AG04449 (cell line): Measurements from ENCODE around the gene ENO4.

Source experiments
- CTCF ChIA-PET: fragments of 350-600 bp; formaldehyde crosslinking; extraction: SDS; loops from one replicate; lab custom pipeline; 2021; ENCODE audit warnings: antibody characterized with exemption; lab: Yijun Ruan, JAX
- POLR2A ChIA-PET: fragments of 400-600, 350-600 bp; formaldehyde crosslinking; extraction: SDS; loops from one replicate; lab custom pipeline; 2020; ENCODE audit warnings: antibody characterized with exemption, inconsistent platforms; lab: Yijun Ruan, JAX
- DNase-seq: peaks from one replicate; pipeline ENCODE4 v3.0.0-alpha.2; 2010; ENCODE audit warnings: low read depth, low spot score
- H3K4me3 ChIP-seq: 2 replicates; pipeline ENCODE4 v1.5.1; 2011; ENCODE audit warnings: low read depth, mild to moderate bottlenecking, control low read depth, low read length
- TF ChIP-seq, protein P1 (sequence below): IDR thresholded peaks from one replicate; pipeline ENCODE4 v1.5.1; 2011; ENCODE audit warnings: mild to moderate bottlenecking, moderate library complexity, low read length, control low read depth, inconsistent platforms; ENCODE audit not compliant: insufficient read depth; ENCODE audit errors: missing control alignments

The ENO4 gene

DNA sequence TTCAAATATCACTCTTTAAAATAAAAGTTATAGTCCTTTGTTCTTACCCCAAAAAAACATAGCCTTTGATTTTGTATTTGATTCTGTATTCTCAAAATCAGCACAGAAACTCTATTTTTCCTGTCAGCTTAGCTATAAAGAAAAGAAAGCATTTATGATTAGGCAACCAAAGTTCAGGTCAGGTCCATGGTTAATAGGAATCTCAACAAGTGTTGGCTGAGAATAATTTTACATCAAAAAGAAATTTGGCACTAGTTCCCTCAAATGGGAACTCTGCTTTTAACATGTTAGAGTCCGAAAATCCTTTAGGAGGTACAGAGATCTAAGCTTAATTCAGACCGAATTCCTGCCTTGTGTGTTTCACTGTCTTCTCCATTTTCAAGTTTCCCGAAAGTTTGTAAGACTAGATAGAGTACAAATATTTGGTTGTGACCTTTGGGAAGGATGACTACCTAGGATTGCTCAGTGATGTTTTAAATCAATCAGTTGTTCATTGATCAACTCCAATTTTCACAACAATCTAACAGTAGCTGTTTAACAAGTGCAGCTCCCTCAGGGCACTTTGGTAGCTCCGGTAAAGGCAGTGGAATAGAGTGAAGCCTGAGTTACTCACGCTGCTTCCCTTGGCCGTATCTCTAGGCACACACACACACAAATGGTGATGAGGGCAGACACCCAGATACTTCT is 8.8 kb upstream of the ENO4 start:
- POLR2A ChIA-PET = no interaction called here
- DNase-seq = no peak
- no peak overlapping the region for H3K4me3 ChIP-seq
- TF ChIP-seq, protein P1, sequence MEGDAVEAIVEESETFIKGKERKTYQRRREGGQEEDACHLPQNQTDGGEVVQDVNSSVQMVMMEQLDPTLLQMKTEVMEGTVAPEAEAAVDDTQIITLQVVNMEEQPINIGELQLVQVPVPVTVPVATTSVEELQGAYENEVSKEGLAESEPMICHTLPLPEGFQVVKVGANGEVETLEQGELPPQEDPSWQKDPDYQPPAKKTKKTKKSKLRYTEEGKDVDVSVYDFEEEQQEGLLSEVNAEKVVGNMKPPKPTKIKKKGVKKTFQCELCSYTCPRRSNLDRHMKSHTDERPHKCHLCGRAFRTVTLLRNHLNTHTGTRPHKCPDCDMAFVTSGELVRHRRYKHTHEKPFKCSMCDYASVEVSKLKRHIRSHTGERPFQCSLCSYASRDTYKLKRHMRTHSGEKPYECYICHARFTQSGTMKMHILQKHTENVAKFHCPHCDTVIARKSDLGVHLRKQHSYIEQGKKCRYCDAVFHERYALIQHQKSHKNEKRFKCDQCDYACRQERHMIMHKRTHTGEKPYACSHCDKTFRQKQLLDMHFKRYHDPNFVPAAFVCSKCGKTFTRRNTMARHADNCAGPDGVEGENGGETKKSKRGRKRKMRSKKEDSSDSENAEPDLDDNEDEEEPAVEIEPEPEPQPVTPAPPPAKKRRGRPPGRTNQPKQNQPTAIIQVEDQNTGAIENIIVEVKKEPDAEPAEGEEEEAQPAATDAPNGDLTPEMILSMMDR = no peak
- CTCF ChIA-PET = interaction anchor here (1.2 kb wide), 1 partner anchor 334 kb away, joined by 4 read pairs; no protein-coding TSS in a partner anchor

DNA sequence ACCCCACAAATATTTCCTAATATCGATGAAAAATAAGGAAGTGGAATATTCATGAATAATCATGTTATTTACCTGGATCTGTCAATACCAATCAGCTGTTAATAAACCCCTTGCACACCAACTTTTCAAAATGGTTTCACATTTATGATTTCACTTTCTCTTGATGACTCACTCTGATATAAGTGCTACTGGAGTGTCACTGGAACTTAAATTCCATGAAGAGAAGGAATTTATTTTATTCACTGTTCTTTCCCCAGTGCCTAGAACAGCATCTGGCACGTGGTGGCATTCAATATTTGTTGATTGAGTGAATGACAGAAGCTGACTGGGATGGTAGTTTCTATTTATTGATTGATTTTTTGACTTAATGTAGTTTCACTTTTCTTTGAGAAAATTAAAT is 3.5 kb upstream of the ENO4 start:
- TF ChIP-seq, protein P1 = no peak
- no peak overlapping the region for H3K4me3 ChIP-seq
- ChIA-PET POLR2A (no interaction called here), CTCF (interaction anchor here (1.2 kb wide), 1 partner anchor 329 kb away, joined by 3 read pairs; no protein-coding TSS in a partner anchor)
- no peak for DNase-seq

DNA sequence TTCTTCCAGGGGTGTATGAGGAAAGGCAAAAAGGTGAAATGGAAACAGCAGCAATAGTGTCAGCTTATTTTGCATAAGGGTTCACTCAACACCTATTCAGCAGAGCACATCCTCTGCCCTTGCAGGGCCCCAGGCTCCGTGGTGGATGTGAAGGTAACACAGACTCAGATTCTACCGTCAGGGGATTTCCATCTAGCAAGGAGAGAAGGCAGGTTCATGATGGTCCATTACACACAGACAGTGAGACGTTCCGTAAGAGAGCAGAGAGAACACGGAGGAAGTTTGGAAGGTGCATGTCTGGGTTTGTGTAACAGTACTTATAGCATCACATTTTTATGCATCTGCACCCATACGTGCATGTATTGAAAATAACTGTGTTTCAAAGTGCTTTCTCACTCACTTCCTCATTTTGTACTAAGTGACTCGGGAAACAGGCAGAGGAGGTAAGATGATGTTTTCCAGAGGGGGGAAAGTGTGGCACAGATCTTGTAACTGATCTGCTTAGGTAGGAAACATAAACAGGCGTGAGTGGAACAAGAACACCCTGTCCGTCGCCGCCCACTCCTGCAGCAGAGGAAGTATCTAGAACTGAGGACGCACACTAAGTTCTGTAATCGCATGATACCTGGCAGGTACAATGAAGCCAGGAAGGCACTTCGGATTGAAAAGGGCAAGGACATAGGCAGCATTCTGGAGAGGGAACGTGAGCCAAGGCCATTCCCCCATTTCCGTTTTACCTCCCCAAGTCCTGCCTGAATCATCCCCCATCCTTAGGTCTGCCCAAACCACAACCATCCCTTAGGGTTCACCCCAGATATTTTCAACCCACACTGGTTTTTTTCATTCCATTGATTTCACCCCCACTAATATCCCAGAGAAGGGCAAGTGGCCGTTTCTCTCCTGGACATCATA is 1.0 kb upstream of the ENO4 start:
- DNase-seq = no peak
- CTCF ChIA-PET = interaction anchor here (0.6 kb wide), 1 partner anchor 326 kb away, joined by 3 read pairs; no protein-coding TSS in a partner anchor
- H3K4me3 ChIP-seq = peak overlapping the region; percentile 75
- TF ChIP-seq, protein P1 = no peak
- POLR2A ChIA-PET = no interaction called here

DNA sequence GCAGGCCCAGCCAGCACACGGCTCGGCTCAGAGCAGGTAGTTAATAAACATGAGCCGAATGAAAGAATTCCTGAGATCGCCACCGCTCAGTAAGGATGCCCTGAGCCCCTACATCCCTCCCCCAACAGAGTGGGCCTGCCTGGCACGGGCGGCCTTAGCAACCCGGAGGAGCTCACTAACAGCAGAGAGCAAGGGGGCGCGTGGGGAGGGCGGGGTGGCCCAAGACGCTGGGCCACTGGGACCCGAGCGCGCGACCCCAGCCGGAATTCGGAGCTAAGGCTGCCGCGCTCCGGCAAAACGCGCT is 403 bp upstream of the ENO4 start:
- DNase-seq = no peak
- TF ChIP-seq, protein P1 = no peak
- POLR2A ChIA-PET = no interaction called here

DNA sequence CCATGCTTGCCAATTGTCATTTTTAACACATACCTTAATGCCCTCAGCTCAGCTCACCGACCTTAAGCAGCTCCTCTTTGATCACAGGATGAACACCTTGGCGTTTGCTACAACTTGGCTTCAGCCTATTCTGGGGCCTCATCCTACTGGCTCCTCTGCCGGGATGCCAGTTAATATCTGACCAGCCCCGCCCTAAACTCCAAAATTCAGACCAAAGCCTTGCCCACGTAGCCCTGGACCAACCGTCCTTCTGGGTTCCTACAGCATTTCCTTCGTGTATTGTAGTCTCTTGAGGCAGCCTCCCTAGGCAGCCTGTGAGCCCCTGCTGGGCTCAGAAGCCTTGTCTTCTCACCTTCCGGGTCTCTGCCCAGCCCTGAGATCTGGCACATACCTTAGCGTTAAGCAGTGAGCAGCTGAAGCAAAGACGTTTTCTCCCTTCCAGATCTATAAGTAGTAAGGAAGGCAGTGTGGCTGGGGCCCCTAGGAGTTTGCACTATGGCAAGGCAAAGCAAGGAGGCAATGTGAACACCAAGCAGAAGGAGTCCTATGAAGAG is 836 bp downstream of the ENO4 start:
- peak overlapping the region; percentile 75 for H3K4me3 ChIP-seq
- ChIA-PET POLR2A (no interaction called here), CTCF (interaction anchor here (0.7 kb wide), 1 partner anchor 12 kb away, joined by 3 read pairs; no protein-coding TSS in a partner anchor)
- no peak for DNase-seq
- TF ChIP-seq, protein P1 = no peak

More for the DNA sequence above, 403 bp upstream of the ENO4 start:
- CTCF ChIA-PET = interaction anchor here (0.6 kb wide), 1 partner anchor 326 kb away, joined by 3 read pairs; no protein-coding TSS in a partner anchor
- peak overlapping the region; percentile 75 for H3K4me3 ChIP-seq
